Suprapubic skin (tissue), 4 donors: Measurements from ENCODE around the gene MGAT4C.

ENCODE experiments used
- POLR2A ChIP-seq, 2 donors: fragments of 450-650 bp; IDR thresholded peaks; one replicate each; pipeline ENCODE4 v1.6.1; 2017; ENCODE audit warnings: antibody characterized with exemption in 2 of 2, mild to moderate bottlenecking in 2 of 2, moderate library complexity in 2 of 2
- POLR2AphosphoS5 ChIP-seq, 3 donors: sonication (generic); formaldehyde crosslinking; IDR thresholded peaks; one replicate each; pipeline ENCODE4 v1.6.1; 2017; ENCODE audit warnings: antibody characterized with exemption in 3 of 3
- TF ChIP-seq, protein P1 (sequence below), 2 donors: fragments of 200-600 bp in 1 of 2; fragments of 450-650 bp in 1 of 2; sonication (generic) in 1 of 2; IDR thresholded peaks; one replicate each; pipeline ENCODE4 v1.5.1; 2016 to 2019; ENCODE audit warnings: antibody characterized with exemption in 2 of 2, mild to moderate bottlenecking in 1 of 2, moderate library complexity in 1 of 2

DNA sequence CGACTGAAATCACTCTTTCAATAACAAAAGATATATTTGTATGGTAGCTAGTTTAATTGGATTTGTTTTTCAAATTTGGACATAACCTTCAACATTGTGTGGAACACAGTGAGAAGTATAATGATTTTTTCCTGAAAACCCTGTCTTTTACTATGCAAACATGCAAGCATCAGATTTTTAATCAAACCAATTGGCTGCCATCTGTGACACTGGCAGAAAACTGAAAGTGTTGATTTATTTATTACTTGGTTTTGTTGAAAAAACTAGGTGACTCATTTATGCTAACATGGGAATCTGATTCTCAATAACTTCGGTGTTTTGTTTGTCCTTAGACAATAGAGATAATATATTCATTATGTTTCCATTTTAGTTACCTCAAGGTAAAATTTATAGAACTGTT is 300.1 kb downstream of the MGAT4C start:
- TF ChIP-seq, protein P1, sequence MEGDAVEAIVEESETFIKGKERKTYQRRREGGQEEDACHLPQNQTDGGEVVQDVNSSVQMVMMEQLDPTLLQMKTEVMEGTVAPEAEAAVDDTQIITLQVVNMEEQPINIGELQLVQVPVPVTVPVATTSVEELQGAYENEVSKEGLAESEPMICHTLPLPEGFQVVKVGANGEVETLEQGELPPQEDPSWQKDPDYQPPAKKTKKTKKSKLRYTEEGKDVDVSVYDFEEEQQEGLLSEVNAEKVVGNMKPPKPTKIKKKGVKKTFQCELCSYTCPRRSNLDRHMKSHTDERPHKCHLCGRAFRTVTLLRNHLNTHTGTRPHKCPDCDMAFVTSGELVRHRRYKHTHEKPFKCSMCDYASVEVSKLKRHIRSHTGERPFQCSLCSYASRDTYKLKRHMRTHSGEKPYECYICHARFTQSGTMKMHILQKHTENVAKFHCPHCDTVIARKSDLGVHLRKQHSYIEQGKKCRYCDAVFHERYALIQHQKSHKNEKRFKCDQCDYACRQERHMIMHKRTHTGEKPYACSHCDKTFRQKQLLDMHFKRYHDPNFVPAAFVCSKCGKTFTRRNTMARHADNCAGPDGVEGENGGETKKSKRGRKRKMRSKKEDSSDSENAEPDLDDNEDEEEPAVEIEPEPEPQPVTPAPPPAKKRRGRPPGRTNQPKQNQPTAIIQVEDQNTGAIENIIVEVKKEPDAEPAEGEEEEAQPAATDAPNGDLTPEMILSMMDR (IDR thresholded peaks at IDR 0.05) = no peak
- TF ChIP-seq POLR2A (IDR thresholded peaks at IDR 0.05) = no peak
- no peak for TF ChIP-seq POLR2AphosphoS5 (IDR thresholded peaks at IDR 0.05)
